HG03097 (cell line): ENCODE data around the gene LBHD2.

Experiments used
- ATAC-seq: cut with Tn5 transposase; IDR thresholded peaks from one replicate; pipeline ENCODE4 v1.9.1; 2021; ENCODE audit not compliant: unreplicated experiment, low FRiP score

LBHD2 gene

GRCh38 chr14:103067231-103067954 is 16.6 kb upstream of the LBHD2 start:
- no peak for ATAC-seq

- ATAC-seq: no peak
Measured at GRCh38 chr14:103068351-103069073, 15.5 kb upstream of the LBHD2 start.

GRCh38 chr14:103070263-103070885 is 13.6 kb upstream of the LBHD2 start:
- no peak for ATAC-seq

- ATAC-seq: no peak
Measured at GRCh38 chr14:103070971-103071542, 13.0 kb upstream of the LBHD2 start.

GRCh38 chr14:103071544-103072251 is 12.3 kb upstream of the LBHD2 start:
- no peak for ATAC-seq

GRCh38 chr14:103072595-103073366 is 11.2 kb upstream of the LBHD2 start:
- no peak for ATAC-seq

GRCh38 chr14:103073367-103073875 is 10.6 kb upstream of the LBHD2 start:
- no peak for ATAC-seq

- ATAC-seq: no peak
Measured at GRCh38 chr14:103073876-103074728, 9.9 kb upstream of the LBHD2 start.

GRCh38 chr14:103074729-103075367 is 9.2 kb upstream of the LBHD2 start:
- ATAC-seq: no peak

GRCh38 chr14:103078420-103078749 is 5.6 kb upstream of the LBHD2 start:
- ATAC-seq: no peak

GRCh38 chr14:103078860-103079587 is 5.0 kb upstream of the LBHD2 start:
- no peak for ATAC-seq

- no peak for ATAC-seq
Measured at GRCh38 chr14:103081951-103082350, 2.1 kb upstream of the LBHD2 start.

- no peak for ATAC-seq
Measured at GRCh38 chr14:103085106-103086091, 1.4 kb downstream of the LBHD2 start.

GRCh38 chr14:103086771-103087342 is 2.8 kb downstream of the LBHD2 start:
- no peak for ATAC-seq

GRCh38 chr14:103087343-103087835 is 3.4 kb downstream of the LBHD2 start:
- ATAC-seq: no peak

- no peak for ATAC-seq
Measured at GRCh38 chr14:103088921-103089320, 4.9 kb downstream of the LBHD2 start.
